ENCODE results near the gene RHEBL1. TPM values are rescaled to one million over a fixed set of nuclear protein-coding genes. Genes with fewer than 3 reads are reported as not detected.

Gene RHEBL1
- total and polyA plus RNA-seq, 2 of the 8 experiments (the other 6 are each of a cell fraction or from before 2014, with no cell fraction given): 7.5 to 9.4 TPM

DNA sequence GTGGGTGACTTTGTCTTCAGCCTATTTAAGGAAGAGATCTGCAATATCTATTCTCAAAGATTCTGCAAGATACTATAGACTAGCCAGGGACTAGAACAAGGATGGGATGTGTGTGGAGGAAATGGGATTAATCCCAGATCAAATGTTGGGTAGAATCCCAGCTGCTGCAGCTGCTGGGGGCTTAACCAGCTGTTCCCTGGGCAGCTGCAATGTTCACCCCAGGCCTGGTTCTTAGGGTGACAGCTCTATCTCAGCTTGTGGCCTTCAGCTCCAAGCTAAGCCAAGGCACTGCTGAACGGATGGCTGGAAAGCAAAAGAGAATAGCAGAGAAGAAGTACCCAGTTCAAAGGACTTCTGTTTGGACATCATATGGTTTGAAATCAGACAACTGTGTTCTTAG, 10.0 kb upstream of the RHEBL1 start (continued):
- TF ChIP-seq CHD7 (IDR thresholded peaks at IDR 0.05; ENCODE audit: insufficient replicate concordance, low read length) (no peak), HDAC6 (IDR thresholded peaks at IDR 0.05; ENCODE audit: low read depth, low read length) (no peak), RFX5 (IDR thresholded peaks at IDR 0.05; ENCODE audit: borderline replicate concordance, low read depth, low read length) (no peak), EZH2 (IDR thresholded peaks at IDR 0.05; ENCODE audit: low read depth, low read length, severe bottlenecking) (no peak), TBP (IDR thresholded peaks at IDR 0.05; ENCODE audit: low read depth, low read length) (no peak), MAFK (IDR thresholded peaks at IDR 0.05; ENCODE audit: low read depth, low read length) (no peak), YY1 (IDR thresholded peaks at IDR 0.05; ENCODE audit: low read depth, low read length) (no peak), SUZ12 (IDR thresholded peaks at IDR 0.05; ENCODE audit: low read length) (no peak)

Measured in H1 (cell line).